ENCODE measurements around the gene TMEM88. TPM values are rescaled to one million over a fixed set of nuclear protein-coding genes. Genes with fewer than 3 reads are reported as not detected.

The TMEM88 gene
- total and polyA plus RNA-seq, 5 donors from 2014 or later: 31.5 TPM; not detected in 4

DNA sequence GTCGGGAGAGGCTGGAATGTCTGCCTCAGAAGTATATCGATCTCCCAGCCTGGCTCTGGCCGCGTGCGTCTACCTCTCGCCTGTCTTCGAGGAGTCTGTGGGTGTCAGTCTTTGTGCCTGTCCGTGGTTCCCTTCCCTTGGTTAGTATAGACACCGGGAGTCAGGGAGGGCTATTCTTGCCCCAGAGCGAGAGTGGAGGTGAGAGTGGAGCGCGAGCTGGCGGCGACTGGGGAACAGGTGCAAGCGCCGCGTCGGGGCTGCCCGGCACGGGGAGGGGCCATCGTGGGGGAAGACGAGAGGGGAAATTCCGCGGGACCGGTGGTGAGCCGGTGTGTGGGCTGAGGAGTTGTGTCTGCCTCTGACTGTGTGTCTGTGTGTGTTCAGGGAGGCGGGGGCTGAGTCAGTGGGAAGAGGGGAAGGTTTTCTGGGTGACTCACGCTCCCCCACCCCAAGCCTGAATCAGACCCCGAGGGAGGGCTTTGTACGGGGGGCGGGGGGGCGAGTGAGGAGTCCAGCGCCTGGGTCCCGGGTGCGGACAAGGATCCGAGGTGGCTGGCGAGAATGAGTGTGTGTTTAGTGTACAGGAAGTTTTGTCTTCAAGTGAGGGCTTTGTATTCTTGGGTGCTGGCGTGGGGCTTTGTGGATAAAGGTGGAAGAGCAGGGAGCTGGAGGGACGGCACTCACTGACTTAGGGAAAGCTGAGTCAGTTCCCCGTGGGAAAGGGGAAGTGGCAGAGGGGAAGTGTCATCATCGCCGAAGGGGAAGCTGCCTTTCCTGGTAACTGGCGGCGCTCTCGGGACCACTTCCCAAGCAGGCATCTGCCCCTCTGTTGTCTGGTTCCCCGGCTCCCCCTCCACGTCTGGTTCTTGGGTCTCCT is 12.2 kb upstream of the TMEM88 start:
- ATAC-seq (ENCODE audit: low read depth in 2 of 2): peak; percentile 32 to 43
- no peaks in the 10 kb centered on the region for H3K27me3 ChIP-seq (ENCODE audit: control insufficient read depth, insufficient read depth, low read length)
- no peaks in the 10 kb centered on the region for H3K9me3 ChIP-seq (ENCODE audit: control insufficient read depth in 2 of 2, low read length in 2 of 2)
- H3K4me3 ChIP-seq (ENCODE audit: low read depth, low read length): peak overlapping the region; percentile 91
- peaks cover 0 to 2% (median 0%) of the 10 kb centered on the region in 7 donors for H3K9me3 Mint-ChIP-seq
- H3K4me3 Mint-ChIP-seq: peak overlapping the region; percentile 88 to 99 (median 94)
- peak overlapping the region; percentile 100 for H3K27ac ChIP-seq (ENCODE audit: insufficient read depth, low read length, poor library complexity, severe bottlenecking)
- H3K36me3 Mint-ChIP-seq: no peaks in the 10 kb centered on the region
- DNase-seq: peak; percentile 74 to 96 (median 91)
- H3K36me3 ChIP-seq (ENCODE audit: control insufficient read depth, insufficient read depth, low read length): peaks cover 6% of the 10 kb centered on the region
- peaks cover 25% of the 10 kb centered on the region for H3K27me3 Mint-ChIP-seq
- peaks cover 1 to 61% (median 40%) of the 10 kb centered on the region in 4 donors for H3K4me1 Mint-ChIP-seq
- peak overlapping the region; percentile 98 to 100 (median 100) for H3K27ac Mint-ChIP-seq
- peaks cover 73% of the 10 kb centered on the region for H3K4me1 ChIP-seq (ENCODE audit: control insufficient read depth, insufficient read depth, low read length, poor library complexity, severe bottlenecking)

GRCh38 chr17:7843257-7843535 is 11.7 kb upstream of the TMEM88 start:
- Mint-ChIP-seq H3K4me3 (peak overlapping the region; percentile 88 to 99 (median 94)), H3K27me3 (peaks cover 25% of the 10 kb centered on the region), H3K36me3 (no peaks in the 10 kb centered on the region), H3K27ac (peak overlapping the region; percentile 98 to 100 (median 100)), H3K4me1 (peaks cover 0 to 58% (median 38%) of the 10 kb centered on the region in 4 donors), H3K9me3 (peaks cover 0 to 2% (median 0%) of the 10 kb centered on the region in 7 donors)
- Histone ChIP-seq H3K27me3 (ENCODE audit: control insufficient read depth, insufficient read depth, low read length) (no peaks in the 10 kb centered on the region), H3K4me3 (ENCODE audit: low read depth, low read length) (peak overlapping the region; percentile 91), H3K9me3 (ENCODE audit: control insufficient read depth in 2 of 2, low read length in 2 of 2) (no peaks in the 10 kb centered on the region), H3K4me1 (ENCODE audit: control insufficient read depth, insufficient read depth, low read length, poor library complexity, severe bottlenecking) (peaks cover 69% of the 10 kb centered on the region), H3K27ac (ENCODE audit: insufficient read depth, low read length, poor library complexity, severe bottlenecking) (peak overlapping the region; percentile 100), H3K36me3 (ENCODE audit: control insufficient read depth, insufficient read depth, low read length) (peaks cover 6% of the 10 kb centered on the region)
- no peak for ATAC-seq (ENCODE audit: low read depth in 2 of 2)
- DNase-seq: no peak

DNA sequence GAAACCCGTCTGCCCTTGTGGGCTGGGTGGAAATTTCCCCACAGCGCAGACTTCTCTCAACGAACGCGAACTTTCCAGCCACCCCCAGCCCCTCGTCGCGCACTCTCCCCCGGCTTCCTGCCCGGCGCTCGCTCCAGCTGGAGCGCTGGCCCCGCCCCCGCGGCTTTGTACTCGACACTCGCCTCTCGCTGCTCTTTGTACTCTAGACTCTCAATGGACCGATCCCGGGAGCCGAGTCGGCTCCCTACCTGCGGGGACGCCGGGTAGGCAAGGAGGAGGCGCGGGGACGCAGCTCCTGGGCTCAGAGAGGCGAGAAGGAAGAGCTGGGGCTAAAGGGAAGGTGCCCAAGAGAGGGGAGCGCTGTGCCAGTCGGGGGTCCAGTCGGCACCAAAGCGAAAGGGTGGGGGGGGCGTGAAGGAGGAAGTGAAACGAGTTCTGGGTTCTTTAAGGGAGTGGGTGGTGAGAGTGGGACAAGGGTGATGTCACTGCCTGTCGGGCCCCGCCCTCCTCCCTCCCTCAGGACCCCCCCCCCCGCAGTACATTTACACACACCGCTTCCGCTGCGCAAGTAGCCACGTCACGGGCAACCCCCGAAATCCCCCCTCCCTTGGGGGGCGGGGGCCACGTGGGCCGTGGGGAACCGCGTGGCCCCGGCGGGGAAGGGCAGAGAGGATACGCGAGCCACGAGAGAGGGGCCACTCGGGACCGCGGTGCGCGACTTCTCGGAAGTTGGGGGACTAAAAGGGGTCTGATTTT is 11.2 kb upstream of the TMEM88 start:
- Mint-ChIP-seq H3K4me1 (peaks cover 0 to 53% (median 35%) of the 10 kb centered on the region in 4 donors), H3K27me3 (peaks cover 25% of the 10 kb centered on the region), H3K9me3 (peaks cover 0 to 2% (median 0%) of the 10 kb centered on the region in 7 donors), H3K27ac (peak overlapping the region; percentile 98 to 100 (median 100)), H3K4me3 (peak overlapping the region; percentile 88 to 99 (median 94)), H3K36me3 (no peaks in the 10 kb centered on the region)
- Histone ChIP-seq H3K36me3 (ENCODE audit: control insufficient read depth, insufficient read depth, low read length) (peaks cover 6% of the 10 kb centered on the region), H3K9me3 (ENCODE audit: control insufficient read depth in 2 of 2, low read length in 2 of 2) (no peaks in the 10 kb centered on the region), H3K4me1 (ENCODE audit: control insufficient read depth, insufficient read depth, low read length, poor library complexity, severe bottlenecking) (peaks cover 65% of the 10 kb centered on the region), H3K27ac (ENCODE audit: insufficient read depth, low read length, poor library complexity, severe bottlenecking) (peak overlapping the region; percentile 100), H3K4me3 (ENCODE audit: low read depth, low read length) (peak overlapping the region; percentile 91), H3K27me3 (ENCODE audit: control insufficient read depth, insufficient read depth, low read length) (no peaks in the 10 kb centered on the region)
- DNase-seq (peak; percentile 92 to 94 (median 92)), ATAC-seq (ENCODE audit: low read depth in 2 of 2) (peak; percentile 37 to 38)

GRCh38 chr17:7844292-7845154 is 10.3 kb upstream of the TMEM88 start:
- Mint-ChIP-seq H3K9me3 (peaks cover 0 to 2% (median 0%) of the 10 kb centered on the region in 7 donors), H3K27ac (peak overlapping the region; percentile 71 to 100 (median 100)), H3K4me3 (peak overlapping the region; percentile 88 to 99 (median 94)), H3K4me1 (peaks cover 0 to 46% (median 27%) of the 10 kb centered on the region in 4 donors), H3K36me3 (no peaks in the 10 kb centered on the region), H3K27me3 (peaks cover 25% of the 10 kb centered on the region)
- Histone ChIP-seq H3K27me3 (ENCODE audit: control insufficient read depth, insufficient read depth, low read length) (no peaks in the 10 kb centered on the region), H3K4me3 (ENCODE audit: low read depth, low read length) (peak overlapping the region; percentile 76), H3K36me3 (ENCODE audit: control insufficient read depth, insufficient read depth, low read length) (peaks cover 8% of the 10 kb centered on the region), H3K9me3 (ENCODE audit: control insufficient read depth in 2 of 2, low read length in 2 of 2) (no peaks in the 10 kb centered on the region), H3K4me1 (ENCODE audit: control insufficient read depth, insufficient read depth, low read length, poor library complexity, severe bottlenecking) (peaks cover 57% of the 10 kb centered on the region), H3K27ac (ENCODE audit: insufficient read depth, low read length, poor library complexity, severe bottlenecking) (peak overlapping the region; percentile 100)
- DNase-seq (peak; percentile 79 to 92 (median 82)), ATAC-seq (ENCODE audit: low read depth in 2 of 2) (peak; percentile 43 to 44)

GRCh38 chr17:7845359-7846062 is 9.4 kb upstream of the TMEM88 start:
- Mint-ChIP-seq H3K27ac (peak overlapping the region in 2 of 3 donors; percentile 100), H3K9me3 (peaks cover 0 to 2% (median 0%) of the 10 kb centered on the region in 7 donors), H3K27me3 (peaks cover 25% of the 10 kb centered on the region), H3K4me1 (peaks cover 0 to 40% (median 17%) of the 10 kb centered on the region in 4 donors), H3K36me3 (no peaks in the 10 kb centered on the region), H3K4me3 (peak overlapping the region; percentile 88 to 99 (median 94))
- H3K4me3 ChIP-seq (ENCODE audit: low read depth, low read length): peak overlapping the region; percentile 32
- ATAC-seq (ENCODE audit: low read depth in 2 of 2) (no peak), DNase-seq (no peak)
- H3K27me3 ChIP-seq (ENCODE audit: control insufficient read depth, insufficient read depth, low read length): no peaks in the 10 kb centered on the region
- peaks cover 48% of the 10 kb centered on the region for H3K4me1 ChIP-seq (ENCODE audit: control insufficient read depth, insufficient read depth, low read length, poor library complexity, severe bottlenecking)
- H3K36me3 ChIP-seq (ENCODE audit: control insufficient read depth, insufficient read depth, low read length): peaks cover 13% of the 10 kb centered on the region
- H3K27ac ChIP-seq (ENCODE audit: insufficient read depth, low read length, poor library complexity, severe bottlenecking): peak overlapping the region; percentile 100
- no peaks in the 10 kb centered on the region for H3K9me3 ChIP-seq (ENCODE audit: control insufficient read depth in 2 of 2, low read length in 2 of 2)

GRCh38 chr17:7846063-7846735 is 8.7 kb upstream of the TMEM88 start:
- H3K9me3 Mint-ChIP-seq: peaks cover 0 to 2% (median 0%) of the 10 kb centered on the region in 7 donors
- peaks cover 25% of the 10 kb centered on the region for H3K27me3 Mint-ChIP-seq
- H3K27ac ChIP-seq (ENCODE audit: insufficient read depth, low read length, poor library complexity, severe bottlenecking): peak overlapping the region; percentile 100
- ATAC-seq (ENCODE audit: low read depth in 2 of 2) (no peak), DNase-seq (no peak)
- peaks cover 47% of the 10 kb centered on the region for H3K4me1 ChIP-seq (ENCODE audit: control insufficient read depth, insufficient read depth, low read length, poor library complexity, severe bottlenecking)
- H3K36me3 ChIP-seq (ENCODE audit: control insufficient read depth, insufficient read depth, low read length): peaks cover 13% of the 10 kb centered on the region
- no peaks in the 10 kb centered on the region for H3K36me3 Mint-ChIP-seq
- no peak overlapping the region for H3K4me3 ChIP-seq (ENCODE audit: low read depth, low read length)
- H3K4me3 Mint-ChIP-seq: peak overlapping the region in 3 of 4 donors; percentile 65 to 93 (median 83)
- H3K9me3 ChIP-seq (ENCODE audit: control insufficient read depth in 2 of 2, low read length in 2 of 2): no peaks in the 10 kb centered on the region
- peaks cover 0 to 40% (median 12%) of the 10 kb centered on the region in 4 donors for H3K4me1 Mint-ChIP-seq
- H3K27me3 ChIP-seq (ENCODE audit: control insufficient read depth, insufficient read depth, low read length): no peaks in the 10 kb centered on the region
- peak overlapping the region in 1 of 3 donors; percentile 100 for H3K27ac Mint-ChIP-seq

Measured in CD4-positive, CD25-positive, alpha-beta regulatory T cell (primary cell).